Activated T-helper 9 cell treated with anti-CD3 and anti-CD28 coated beads, Interleukin-2, amount 50 U/mL, for 16 hours (primary cell): ENCODE data around the gene DCAF7.

Experiments used
- DNase-seq: peaks from one replicate; pipeline ENCODE4 v3.0.0-alpha.2; 2020; ENCODE audit warnings: low read depth

The DCAF7 gene

GRCh38 chr17:63629627-63630026 lies 79.3 kb downstream of the DCAF7 start:
- no peak for DNase-seq

DNA sequence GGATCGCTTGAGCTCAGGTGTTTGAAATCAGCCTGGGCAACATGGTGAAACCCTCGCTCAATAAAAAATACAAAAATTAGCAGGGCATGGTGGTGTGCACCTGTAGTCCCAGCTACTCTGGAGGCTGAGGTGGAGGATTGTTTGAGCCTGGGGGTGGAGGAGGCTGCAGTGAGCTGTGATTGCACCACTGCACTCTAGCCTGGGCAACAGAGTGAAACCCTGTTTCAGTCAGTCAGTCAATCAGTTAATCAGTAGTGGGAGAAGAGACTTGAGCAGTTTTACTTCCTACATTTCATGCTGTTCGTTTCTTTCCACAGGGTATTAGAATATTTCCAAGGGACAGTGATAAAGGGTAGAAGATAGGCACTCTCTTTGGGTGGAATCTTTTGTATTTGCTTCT lies 80.8 kb downstream of the DCAF7 start:
- no peak for DNase-seq

DNA sequence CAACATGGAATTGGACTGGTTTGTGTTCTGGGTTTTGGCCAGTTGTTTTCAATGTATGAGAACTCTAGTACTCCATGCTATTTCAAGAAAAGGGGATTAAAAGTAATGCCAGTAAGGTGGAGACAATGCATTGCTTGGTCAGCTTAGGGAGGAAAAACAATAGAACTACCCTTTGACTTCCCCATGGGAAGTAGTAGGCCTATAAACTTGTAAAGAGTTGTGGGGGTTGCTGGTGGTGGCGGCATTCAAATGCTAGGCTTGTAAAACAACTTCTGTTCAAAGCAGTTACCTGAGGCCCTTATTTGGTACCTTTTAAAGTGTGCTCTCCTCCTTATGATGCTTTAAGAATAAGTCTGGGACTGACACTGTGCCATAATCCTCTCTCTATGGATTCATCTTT lies 81.3 kb downstream of the DCAF7 start:
- DNase-seq: no peak

DNA sequence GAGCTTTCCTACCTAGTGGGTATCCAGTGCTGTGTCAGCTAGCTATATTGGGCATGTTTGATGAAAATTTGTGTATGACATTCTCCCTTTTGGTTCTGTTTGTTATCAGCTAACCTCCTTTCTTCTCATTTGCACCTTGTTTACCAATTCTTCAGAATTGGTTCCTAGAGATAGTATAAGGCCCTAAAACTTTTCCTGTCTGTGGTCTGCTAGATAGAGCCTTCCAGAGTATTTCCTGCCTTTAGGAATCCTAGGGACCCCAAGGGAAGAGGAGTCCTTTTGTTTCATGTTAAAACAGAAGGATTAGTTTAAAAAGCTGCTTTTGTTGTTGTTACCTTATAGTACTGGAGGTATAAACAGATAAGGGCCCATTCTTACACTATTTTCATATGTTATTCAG lies 83.5 kb downstream of the DCAF7 start:
- no peak for DNase-seq

GRCh38 chr17:63634163-63634562 lies 83.9 kb downstream of the DCAF7 start:
- no peak for DNase-seq

DNA sequence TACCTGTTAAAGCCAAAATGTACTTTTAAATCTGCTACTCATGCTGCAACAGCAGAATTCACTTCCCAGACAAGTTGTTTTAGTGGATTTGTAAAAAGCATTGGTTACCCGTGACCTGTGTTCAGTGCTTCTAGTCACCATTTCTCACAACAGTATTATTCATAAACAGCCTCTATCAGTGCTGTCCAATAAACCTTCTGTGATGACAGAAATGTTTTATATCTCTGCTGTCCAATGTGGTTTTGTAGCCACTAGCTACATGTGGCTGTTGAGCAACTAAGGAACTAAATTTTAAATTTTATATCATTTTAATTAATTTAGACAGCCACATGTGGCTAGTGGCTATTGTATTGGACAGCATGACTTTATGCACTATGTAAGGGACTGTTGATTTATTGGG lies 84.5 kb downstream of the DCAF7 start:
- no peak for DNase-seq

- no peak for DNase-seq
These were observed 85.0 kb downstream of the DCAF7 start for GRCh38 chr17:63635290-63635689.

- no peak for DNase-seq
These were observed 85.5 kb downstream of the DCAF7 start for GRCh38 chr17:63635787-63636186.

DNA sequence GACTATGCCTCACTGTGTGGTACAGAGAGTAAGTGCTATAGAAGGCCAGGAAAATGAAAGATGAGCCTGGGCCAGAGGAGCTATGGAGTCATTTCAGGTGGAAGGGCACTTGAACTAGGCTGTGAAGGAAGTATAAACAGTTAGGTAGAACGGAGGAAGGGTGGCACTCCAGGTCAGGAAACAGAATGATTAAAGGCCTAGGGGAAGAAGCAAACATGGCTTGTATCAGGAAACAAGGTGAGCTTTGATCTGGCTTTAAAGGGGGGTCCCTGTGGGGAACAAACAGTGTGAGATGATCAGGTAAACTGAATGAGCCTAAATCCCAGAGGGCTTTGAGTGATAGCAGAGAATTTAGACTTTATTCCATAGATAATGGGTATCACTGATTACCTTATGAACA lies 88.8 kb downstream of the DCAF7 start:
- no peak for DNase-seq

GRCh38 chr17:63640038-63640437 lies 89.8 kb downstream of the DCAF7 start:
- DNase-seq: no peak

GRCh38 chr17:63641692-63642448 lies 91.6 kb downstream of the DCAF7 start:
- no peak for DNase-seq
